Activated T-cell treated with anti-CD3 and anti-CD28 coated beads for 24 hours (primary cell): ENCODE results near the gene ADAMTS2.
"Not testable (repeated sequence)": the region's sequence is repeated elsewhere in the genome, so short reads cannot be mapped to it uniquely, and the experiment has no call there.

Experiments used
- DNase-seq: peaks from one replicate; pipeline ENCODE4 v3.0.0-alpha.2; 2020; ENCODE audit warnings: low read depth

Gene ADAMTS2

DNA sequence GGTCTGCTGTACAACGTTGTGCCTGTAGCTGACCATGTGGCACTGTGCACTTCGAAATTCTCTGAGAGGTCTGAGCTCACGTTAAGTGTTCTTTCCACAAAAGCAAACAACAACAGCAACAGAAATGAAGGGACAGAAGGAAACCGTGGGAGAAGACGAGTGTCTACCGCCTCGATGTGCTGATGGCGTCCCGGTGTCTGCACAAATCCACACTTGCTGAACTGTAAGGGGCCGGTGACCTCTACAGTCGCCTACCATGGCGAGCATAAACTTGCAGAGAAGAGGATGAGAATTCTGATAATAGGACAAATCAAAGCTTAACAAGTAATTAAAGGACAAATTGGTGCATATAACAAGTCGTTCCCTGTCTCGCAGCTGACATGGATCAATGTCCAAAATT is 114.0 kb downstream of the ADAMTS2 start:
- DNase-seq, result no peak

DNA sequence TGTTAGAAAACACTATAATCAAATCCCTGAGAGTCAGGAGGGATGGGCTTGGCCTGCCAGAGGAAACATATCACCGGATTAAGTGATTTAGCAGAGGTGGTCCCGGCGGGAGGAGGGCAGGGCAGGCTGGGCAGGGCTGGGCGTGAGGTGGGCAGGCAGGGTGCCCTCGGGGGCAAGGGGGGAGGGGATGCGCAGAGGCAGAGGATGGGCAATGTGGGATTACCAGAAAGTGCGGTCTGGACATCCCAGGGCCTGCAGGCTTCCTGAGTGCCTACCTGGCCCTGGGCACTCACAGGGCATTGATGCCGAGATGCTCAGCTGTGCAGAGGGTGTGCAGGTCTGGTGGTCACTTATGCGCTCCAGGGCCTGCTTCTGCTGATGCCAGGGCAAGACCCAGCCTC is 115.2 kb downstream of the ADAMTS2 start:
- DNase-seq, result no peak

DNA sequence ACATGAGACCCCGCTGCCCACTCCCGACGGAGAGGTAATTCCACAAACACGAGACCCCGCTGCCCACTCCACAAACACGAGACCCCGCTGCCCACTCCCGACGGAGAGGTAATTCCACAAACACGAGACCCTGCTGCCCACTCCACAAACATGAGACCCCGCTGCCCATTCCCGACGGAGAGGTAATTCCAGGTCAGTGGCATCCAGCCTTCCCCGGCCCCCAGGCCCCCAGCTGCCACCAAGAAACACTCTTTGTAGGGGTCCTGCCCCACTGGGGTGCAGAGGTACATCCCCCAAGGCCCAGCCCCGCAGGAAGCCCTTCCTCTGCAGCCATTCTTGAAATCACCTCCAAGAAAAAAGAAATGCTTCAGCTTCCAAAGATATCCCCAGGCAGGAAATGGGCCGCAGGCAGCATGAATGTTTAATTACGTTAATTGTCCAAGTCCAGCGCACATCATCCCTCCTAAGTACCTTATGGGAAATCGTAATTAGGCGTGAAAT is 115.9 kb downstream of the ADAMTS2 start:
- no peak for DNase-seq

DNA sequence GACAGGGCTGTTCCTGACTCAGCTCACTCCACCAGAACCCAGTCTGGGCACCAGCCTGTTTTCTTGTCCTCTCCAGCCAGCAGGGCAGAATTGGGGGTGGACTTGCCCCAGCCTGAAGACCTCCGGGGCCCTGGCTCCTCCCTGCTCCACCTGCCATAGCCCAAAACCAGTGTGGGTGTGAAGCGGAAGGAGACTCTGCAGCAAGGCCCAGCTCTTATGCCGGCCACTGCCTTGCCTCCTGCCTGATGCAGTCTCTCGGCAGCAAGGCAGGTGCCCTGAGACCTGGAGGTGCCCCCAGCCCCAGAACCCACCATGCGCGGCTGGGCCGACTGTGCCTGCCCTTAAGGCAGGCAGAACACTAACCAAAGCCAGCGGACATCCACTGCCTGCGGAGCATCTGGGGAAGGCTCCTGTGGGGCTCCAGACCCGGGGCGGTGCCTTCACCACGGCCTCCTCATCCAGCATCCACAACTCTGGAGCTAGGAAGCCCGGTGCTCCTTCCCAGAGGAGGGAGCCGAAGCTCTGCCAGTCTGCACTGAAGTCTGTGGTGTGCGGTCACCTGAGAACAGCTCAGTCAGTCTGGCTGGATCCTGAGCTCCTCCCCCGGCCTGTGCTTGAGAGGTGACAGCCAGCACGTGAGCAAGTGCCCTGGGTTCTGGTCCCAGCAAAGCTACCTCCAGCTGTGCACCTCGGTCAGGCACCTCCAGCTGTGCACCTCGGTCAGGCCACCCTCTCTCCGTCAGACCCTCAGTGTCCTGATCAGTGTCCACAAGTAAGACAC is 116.7 kb downstream of the ADAMTS2 start:
- DNase-seq, result no peak

DNA sequence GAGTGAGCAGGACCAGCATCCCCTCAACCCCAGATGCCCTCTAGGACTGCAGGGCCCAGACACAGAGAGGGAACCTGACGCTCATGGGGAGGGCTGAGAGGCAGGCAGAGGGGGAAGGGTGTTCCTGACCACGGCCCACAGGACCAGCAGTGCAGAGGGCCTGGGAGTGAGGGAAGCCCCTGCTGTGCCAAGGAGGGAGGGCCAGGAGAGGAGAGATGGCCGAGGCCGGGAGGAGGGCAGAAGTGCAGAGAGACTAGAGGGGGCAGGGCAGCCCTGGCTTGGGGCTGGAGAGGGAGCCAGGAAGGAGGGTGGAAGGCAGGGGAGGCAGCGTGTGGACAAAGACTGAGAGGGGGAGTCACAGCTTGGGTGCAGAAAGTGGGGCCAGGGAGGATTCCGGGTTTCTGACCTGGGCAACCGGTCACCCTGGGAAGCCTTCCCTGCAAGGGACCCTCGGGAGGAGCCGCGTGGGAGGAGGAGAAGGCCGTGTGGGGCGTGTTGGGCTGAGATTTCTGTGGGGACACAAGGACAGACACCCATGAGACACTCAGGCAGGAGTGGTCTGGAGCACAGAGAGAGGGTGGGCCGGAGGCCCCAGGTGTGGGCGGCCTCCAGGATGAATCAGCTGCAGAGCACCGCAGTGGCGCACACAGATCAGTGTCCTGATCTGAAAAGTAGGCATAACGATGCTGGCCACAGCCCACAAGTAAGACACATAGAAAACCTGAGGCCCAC is 117.5 kb downstream of the ADAMTS2 start:
- no peak for DNase-seq

DNA sequence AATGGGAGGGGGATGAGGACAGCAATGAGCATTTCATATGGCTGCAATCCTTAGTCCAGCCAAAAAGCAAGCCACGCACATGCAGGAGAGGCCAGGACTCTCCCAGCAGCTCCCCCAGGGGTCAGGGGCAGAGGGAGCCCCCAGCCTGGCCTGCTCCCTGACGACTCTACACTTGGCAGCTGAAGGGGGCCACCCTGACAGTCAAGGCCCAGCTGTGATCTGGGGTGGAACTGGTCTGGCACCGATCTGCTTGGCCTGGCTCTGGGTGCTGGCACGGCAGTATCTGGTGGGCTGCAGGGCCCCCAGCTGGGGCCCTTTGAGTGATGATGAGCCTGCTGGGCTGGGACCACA is 118.1 kb downstream of the ADAMTS2 start:
- DNase-seq, result no peak

DNA sequence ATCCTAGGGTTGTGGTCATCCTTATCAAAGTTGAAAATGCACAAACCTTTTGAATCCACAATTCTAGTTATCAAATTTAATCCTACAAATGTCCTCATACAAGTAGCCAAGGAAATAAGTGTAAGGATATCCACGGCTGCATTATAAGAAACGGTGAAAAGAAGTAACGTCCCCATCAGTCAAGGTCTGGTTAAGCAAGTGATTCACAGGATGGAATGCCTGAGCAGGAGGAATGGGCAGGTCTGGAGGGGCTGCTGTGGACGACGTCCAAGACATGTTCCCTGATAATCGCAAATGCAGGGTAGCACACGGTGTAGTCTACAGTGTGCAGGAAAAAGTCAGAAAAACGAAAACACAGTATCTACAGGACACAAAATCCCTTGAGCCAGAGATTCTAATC is 118.6 kb downstream of the ADAMTS2 start:
- DNase-seq, result no peak

DNA sequence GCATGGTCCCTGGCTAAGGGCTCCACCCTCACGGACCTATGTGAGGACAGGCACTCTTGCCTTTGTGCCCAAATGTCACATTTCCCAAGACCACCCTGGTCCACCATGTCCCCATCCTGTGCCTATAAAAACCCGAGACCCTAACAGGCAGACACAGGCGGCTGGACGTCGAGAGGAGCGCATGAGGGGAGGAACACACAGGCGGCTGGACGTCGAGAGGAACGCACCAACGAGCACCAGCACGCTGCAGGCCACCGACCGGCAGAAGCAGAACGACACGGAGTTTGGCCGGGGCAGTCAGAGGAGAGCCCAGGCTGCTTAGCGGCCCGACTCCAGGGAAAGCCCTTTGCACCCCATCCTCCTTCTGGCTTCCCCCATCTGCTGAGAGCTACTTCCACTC is 119.9 kb downstream of the ADAMTS2 start:
- no peak for DNase-seq

DNA sequence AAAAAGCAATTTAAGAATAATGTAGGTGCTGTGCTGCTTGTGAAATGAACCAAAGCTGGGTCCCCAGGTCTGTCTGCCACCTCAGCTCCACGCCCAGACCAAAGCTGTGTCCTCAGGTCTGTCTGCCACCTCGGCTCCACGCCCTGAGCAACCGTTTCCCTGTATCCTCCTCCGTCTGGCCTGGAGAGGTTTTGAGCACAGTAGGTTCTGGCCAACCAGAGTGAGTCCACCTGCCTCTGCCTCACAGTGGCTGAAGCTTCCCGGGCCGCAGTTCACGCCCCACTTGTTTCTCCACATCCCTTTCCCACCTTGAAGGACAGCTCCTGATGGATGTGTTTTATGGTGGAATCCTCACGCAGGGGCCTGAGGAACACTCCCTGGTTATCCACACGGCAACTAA is 120.5 kb downstream of the ADAMTS2 start:
- no peak for DNase-seq

DNA sequence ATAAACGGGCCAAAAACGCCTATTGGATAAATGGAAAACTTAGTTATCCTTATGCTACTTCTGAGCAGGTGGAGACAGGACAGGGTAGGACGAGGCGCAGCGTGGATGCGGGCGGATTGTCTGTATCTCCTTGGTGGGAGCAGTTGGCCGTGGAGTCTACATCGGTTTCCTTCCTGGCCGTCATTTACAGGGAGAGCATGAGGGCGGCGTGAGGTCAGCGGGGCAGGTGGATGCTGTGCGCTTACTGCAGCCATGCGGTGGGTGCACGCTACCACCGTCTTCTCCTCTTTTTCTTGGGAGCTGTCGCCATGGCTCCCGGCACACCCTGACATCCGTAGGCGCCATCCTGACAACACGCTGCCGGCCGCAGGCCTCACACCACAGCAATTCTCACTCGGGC is 121.3 kb downstream of the ADAMTS2 start:
- no peak for DNase-seq

DNA sequence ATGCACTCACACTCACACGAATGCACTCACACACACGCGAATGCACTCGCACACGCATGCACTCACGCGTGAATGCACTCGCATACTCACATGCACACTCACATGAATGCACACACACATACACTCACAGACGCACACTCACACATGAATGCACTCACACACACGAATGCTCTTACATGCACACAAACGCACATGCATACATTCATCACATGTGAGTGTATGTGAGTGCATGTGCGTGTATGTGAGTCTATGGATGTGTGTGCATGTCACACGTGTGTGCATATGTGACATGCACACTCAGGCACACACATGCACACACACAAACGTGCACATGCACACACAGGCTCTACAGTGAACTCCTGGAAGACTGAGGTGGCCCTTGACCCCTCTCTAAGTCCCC is 121.7 kb downstream of the ADAMTS2 start:
- no peak for DNase-seq

DNA sequence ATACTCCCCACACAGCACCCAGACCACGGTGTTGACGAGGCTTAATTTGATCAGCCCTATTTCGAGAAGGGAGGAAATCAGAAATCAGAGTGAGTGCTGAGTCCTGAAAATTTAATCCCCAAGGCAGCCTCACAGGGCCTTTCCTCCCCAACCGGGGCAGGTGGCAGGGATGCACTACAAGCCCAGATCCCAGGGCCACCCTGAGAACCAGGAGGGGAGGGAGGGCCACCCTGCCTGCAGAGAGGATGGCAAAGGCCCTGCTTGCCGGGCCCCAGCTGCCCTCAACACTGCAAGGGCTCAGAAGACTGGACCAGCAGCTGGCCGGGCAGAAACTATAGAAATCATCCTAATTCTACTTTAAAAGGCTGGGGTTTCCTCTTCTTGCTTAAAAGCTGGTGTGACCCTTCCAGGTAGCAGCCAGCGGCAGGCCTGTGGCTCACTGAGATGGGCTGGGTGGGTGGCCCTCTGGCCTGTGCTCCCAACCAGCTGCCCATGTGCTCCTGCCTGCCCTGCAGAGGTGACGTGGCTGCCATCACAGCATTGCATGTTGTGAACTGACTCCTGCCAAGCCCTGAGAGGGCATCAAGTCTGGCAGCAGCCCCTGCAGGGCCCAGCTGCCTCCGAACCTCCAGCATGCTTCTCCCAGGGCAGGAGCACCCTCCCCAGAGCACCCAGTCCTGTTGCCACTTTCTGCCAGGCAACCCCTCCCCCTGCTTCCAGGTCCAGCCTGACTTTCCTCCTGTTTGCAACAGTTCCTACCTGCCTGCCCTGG is 122.8 kb downstream of the ADAMTS2 start:
- no peak for DNase-seq

DNA sequence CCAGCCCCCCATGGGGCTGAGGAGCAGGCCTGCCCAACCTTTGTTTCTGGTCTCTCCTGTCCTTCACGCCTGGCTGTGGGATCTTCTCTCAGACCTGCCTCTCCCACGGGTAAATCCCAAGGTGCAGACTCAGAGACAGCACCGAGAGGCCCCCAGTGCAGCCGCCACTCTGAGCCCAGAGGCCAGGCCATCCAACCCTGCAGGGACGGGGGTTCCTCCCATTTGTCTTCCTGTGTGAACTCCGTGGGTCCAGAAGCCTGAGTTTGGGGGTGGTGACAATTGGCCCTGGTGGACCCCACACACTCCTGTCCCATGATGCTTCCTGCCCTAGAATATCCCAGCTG is 123.4 kb downstream of the ADAMTS2 start:
- no peak for DNase-seq

DNA sequence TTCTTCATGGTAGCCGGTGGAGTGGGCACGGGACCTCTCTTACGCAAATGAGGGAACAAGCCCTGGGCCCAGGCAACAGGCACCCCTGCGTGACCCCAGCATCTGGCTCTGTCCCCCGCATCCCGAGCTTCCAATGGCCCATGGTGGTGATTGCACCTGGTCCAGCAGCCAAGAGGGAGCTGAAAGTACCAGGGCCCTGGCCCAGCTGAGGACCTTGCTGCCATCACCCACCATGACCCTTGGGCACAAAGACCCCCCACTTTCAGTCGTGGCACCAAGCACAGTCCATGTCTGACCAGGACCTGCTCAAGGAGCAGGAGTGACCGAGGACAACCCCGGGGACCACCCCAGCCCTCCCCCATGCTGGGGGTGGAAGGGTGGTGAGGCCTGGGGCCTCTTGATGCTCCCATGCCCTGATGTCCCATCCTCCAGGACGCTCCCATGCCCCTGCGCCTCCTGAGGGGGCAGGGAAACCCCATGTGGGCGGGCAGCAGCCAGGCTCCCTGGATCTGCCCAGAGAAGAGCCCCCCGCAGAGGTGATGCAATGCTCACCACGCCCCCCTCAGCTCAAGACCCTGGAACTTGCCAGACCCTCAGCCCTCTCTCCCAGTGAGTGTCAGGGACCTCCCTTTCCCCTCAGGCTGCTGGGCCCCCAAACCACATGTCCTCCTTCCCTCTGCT is 123.9 kb downstream of the ADAMTS2 start:
- no peak for DNase-seq

DNA sequence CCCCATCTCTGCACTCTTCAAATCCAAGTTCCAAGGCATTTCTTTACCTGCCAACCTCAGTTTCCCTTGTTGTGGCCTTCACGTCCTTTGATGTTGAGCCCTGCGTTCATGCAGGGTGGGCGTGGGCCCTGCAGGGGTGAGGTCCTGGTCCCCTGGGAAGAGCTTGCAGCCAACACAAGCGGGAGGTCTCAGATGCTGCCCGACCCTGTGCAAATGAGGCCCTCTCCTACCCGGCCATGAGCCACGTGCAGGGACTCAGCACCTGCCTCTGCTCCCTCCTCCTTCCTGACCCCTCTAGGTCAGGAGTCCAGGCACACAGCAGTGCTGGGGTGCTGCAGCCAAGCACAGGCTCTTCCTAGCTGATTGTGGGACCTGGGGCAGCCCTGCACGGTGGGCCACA is 124.5 kb downstream of the ADAMTS2 start:
- no peak for DNase-seq

DNA sequence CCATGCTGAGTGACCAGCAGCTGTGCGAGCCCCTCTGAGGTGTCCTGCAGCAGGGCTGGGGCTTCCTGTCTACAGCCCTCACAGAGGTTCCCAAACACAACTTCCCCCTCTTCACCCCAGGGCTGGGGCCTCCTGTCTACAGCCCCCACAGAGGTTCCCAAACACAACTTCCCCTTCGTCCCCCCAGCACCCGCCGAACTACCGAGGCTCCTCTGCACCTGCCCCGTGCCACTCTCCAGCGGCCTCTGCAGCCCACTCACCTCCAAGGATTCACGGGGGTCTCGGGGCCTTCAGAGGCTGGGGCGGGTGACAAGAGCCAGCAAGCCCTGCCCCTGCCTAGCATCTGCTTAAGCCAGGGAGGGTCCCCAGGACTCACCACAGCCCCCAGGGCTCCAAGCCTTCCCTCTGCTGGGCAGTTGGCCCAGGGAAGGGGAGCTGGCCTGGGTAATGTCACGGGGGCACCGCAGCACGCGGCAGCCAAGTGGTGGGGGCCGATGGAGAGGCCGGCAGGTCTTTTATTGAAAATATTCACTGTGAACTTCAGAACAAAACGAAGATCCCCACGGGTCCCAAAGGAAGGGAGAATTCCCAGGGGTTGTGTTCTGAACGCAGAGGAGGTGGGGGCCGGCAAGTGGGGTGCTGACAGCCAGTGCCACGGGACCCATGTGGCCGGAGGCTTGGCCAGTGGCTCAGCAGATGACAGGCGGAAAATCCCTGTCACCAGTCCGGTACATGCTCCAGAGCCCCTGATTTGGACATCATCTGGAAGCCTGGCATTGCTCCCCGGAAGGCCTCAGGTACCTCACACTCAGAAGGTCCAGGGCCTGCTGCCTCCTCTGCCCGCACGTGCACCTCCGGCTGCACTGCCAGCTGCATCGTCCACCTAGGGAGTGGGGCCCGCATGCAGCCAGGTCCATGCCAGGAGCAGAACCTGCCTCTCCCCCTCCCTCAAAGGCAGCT is 125.3 kb downstream of the ADAMTS2 start:
- no peak for DNase-seq

DNA sequence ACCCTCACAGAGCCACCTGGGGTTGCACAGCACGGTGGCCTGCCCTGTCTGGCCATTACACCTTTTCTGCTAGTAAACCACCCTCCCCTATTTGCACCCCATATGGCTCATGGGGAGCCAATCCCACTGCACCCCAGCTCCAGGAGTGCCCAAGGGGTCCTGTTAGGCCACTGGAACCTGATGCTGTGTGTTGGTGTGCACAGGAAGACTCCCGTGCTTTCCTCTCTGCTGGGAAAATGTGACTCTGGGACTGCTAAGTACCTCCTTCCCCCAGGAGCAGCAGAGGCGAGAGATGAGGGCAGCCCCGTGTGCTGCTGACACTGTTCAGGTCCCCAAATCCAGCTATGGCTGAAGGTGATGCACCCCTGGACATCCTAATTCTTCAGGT is 126.3 kb downstream of the ADAMTS2 start:
- DNase-seq, result no peak

DNA sequence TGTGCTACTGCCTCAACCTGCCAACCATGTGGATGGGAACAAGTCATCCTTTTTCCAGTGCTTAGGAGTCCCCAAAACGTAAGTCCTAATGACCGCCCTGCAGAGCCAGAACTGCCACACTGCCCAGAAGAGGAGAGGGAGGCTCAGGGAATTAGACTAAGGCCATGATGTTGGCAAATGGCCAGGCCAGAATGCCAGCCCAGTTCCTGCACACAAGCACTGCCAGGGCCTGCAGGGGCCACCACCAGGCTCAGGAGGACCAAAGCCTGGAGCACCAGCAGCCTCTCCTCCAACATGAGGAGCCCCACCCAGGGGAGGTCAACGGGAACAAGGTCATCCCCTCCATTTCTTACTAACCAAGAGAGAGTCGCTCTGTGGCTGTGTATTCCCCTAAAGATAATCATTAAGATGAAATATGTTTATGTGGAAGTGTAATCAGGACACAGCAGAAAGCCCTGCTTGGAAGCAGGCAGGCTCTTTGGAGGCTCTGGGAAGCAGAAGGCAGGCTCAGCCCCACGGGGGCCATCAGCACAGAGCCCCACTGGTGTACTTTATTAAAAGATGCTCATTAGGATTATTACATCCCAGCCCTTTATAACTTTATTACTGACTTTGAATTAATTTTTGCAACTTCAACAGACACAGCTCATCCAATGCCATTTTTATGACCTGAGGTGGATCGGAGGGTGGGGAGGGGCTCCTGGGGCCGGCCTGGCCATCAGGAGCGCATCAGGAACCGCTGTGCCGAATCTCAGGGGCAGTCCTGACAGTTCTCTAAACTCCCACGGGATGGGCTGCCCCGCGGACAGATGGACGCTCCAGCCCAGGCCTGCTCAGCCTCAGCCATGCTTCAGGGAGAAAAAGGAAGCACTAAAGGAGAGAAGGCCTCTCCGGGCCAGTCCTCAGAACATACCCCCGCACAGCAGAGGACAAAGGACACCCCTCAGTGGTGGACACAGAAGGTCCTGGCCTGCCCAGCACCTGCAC is 127.0 kb downstream of the ADAMTS2 start:
- no peak for DNase-seq

DNA sequence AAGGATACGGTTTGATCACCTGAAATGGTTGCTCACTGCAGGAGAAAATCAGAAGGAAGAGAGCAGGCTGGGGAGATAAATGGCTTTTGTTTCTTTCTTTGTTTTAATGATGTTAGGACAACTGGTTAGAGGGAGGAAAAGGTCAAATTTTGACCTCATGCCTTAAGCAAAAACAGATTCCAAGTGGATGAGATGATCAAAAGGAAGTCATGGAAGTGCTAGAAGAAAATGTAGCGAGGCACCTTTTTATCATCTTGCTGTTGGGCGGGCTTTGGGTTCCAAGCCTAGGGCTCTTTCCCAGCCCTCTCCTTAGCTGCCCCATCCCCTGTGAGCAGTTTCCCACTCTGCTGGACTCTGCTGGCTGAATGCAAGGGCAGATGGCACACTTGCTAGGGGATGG is 127.9 kb downstream of the ADAMTS2 start:
- no peak for DNase-seq

DNA sequence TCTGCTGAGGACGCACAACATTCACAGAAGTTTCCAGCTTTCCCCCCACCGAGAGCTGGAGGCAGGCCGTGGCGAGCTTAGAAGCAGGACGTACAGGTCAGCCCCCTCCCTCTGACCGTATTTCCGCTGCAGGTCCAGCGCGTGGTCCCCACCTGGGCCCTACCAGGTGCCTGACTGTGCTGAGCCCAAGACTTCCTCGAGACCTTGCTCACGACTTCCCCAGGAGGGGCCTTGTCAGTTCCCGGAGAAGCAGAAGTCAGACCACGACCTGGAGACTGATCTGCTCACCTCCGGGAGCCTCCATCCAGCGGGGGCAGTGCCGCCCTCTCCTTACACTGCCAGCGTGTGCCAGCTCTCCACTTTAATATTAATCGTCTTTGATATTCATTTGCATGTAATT is 128.9 kb downstream of the ADAMTS2 start:
- not testable (repeated sequence) for DNase-seq
